ENCODE measurements around the gene APOC3. TPM values are rescaled to one million over a fixed set of nuclear protein-coding genes. Genes with fewer than 3 reads are reported as not detected.

APOC3 gene
- total and polyA plus RNA-seq, 10 of the 15 experiments (the other 5 are each of a cell fraction or from before 2014, with no cell fraction given) = 1.9 TPM; not detected in 9

- Histone ChIP-seq H3K79me2 (ENCODE audit: control insufficient read depth, insufficient read depth, low read length) (no peaks in the 10 kb centered on the region), H4K20me1 (ENCODE audit: control insufficient read depth, insufficient read depth) (no peaks in the 10 kb centered on the region), H3K4me2 (ENCODE audit: control insufficient read depth, insufficient read depth) (no peak overlapping the region), H3K27me3 (replicated peaks in 1 of 2; ENCODE audit: control insufficient read depth in 2 of 2, insufficient read depth in 2 of 2, low read length in 1 of 2) (no peaks in the 10 kb centered on the region; a peak in 2 of 4 replicates), H3K27ac (ENCODE audit: control insufficient read depth, insufficient read depth) (no peak overlapping the region), H2AFZ (ENCODE audit: control insufficient read depth, low read depth, low read length) (no peak overlapping the region), H3K9ac (ENCODE audit: control insufficient read depth, insufficient read depth, low read length) (no peak overlapping the region), H3K4me1 (ENCODE audit: control insufficient read depth, insufficient read depth, low read length) (no peaks in the 10 kb centered on the region), H3K4me3 (no peak overlapping the region), H3K36me3 (ENCODE audit: control insufficient read depth in 2 of 2, insufficient read depth in 2 of 2, low read length in 1 of 2) (no peaks in the 10 kb centered on the region), H3K9me3 (replicated peaks; ENCODE audit: control insufficient read depth, insufficient read depth, low read length) (no peaks in the 10 kb centered on the region)
- ATAC-seq = no peak
- ChIA-PET RAD21 (ENCODE audit: unreplicated experiment) (no interaction called here), POLR2A (no interaction called here), SMC1A (ENCODE audit: uncharacterized antibody, unreplicated experiment) (interaction anchor here (1.0 kb wide), 1 partner anchor 32 kb away, joined by 3 read pairs; no protein-coding TSS in a partner anchor), CTCF (interaction anchor here (1.7 kb wide), 1 partner anchor 32 kb away, joined by 4 read pairs; no protein-coding TSS in a partner anchor)
- no peak for DNase-seq (ENCODE audit: low read depth, low spot score)
- TF ChIP-seq CREM (IDR thresholded peaks at IDR 0.05; ENCODE audit: low read depth) (no peak), KDM1A (IDR thresholded peaks at IDR 0.05; ENCODE audit: borderline replicate concordance) (no peak), RAD21 (IDR thresholded peaks at IDR 0.05; ENCODE audit: insufficient read depth, low read depth, low read length) (no peak), TBL1XR1 (IDR thresholded peaks at IDR 0.05; ENCODE audit: low read depth, low read length) (no peak), PRDM15 (CRISPR knock-in tag; IDR thresholded peaks at IDR 0.05) (no peak), PBX3 (IDR thresholded peaks at IDR 0.05; ENCODE audit: insufficient replicate concordance, low read depth, low read length) (no peak), ZBTB11 (CRISPR knock-in tag; IDR thresholded peaks at IDR 0.05) (no peak)
- TF ChIP-seq, protein P1, sequence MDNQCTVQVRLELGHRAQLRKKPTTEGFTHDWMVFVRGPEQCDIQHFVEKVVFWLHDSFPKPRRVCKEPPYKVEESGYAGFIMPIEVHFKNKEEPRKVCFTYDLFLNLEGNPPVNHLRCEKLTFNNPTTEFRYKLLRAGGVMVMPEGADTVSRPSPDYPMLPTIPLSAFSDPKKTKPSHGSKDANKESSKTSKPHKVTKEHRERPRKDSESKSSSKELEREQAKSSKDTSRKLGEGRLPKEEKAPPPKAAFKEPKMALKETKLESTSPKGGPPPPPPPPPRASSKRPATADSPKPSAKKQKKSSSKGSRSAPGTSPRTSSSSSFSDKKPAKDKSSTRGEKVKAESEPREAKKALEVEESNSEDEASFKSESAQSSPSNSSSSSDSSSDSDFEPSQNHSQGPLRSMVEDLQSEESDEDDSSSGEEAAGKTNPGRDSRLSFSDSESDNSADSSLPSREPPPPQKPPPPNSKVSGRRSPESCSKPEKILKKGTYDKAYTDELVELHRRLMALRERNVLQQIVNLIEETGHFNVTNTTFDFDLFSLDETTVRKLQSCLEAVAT (IDR thresholded peaks at IDR 0.05) = no peak
- intact Hi-C loops (cut with micrococcal nuclease; ENCODE audit: unreplicated experiment) = no loop called here
- BruUV-seq (replicated peaks) = no TSS peak
- no peak for FAIRE-seq
- 2% methylated on average over 3 of the region's 3 CpGs for WGBS (ENCODE audit: insufficient coverage, insufficient replicate concordance, low lambda C conversion rate, missing lambda C conversion rate)
- in situ Hi-C loops (cut with MboI) = no loop called here
These were observed 25.7 kb upstream of the APOC3 start for GRCh38 chr11:116804001-116804400.
